GM13976 (cell line): ENCODE results near the gene ZNRF2.

Experiments
- DNase-seq: peaks from one replicate; pipeline ENCODE4 v3.0.0; 2012; ENCODE audit warnings: low spot score
- CTCF ChIP-seq: IDR thresholded peaks from 2 replicates; pipeline ENCODE4 v1.5.1; 2012; ENCODE audit warnings: borderline replicate concordance, mild to moderate bottlenecking; ENCODE audit not compliant: insufficient read depth; ENCODE audit errors: extremely low read depth, missing control alignments, control extremely low read depth
- in situ Hi-C: fragments of 300-500 bp; cut with MboI; formaldehyde crosslinking; loops from one replicate; pipeline ENCODE4 v1.12.0; 2022; ENCODE audit warnings: low sequenced_read_pairs, mixed read lengths, inconsistent platforms; ENCODE audit not compliant: unreplicated experiment

ZNRF2 gene

GRCh38 chr7:30335763-30336487 is 51.5 kb downstream of the ZNRF2 start:
- in situ Hi-C loops, result no loop called here
- no peak for TF ChIP-seq CTCF
- no peak for DNase-seq

- in situ Hi-C loops, result no loop called here
- no peak for DNase-seq
- no peak for TF ChIP-seq CTCF
These were observed 60.1 kb downstream of the ZNRF2 start for GRCh38 chr7:30344513-30344912.

GRCh38 chr7:30347226-30348082 is 63.1 kb downstream of the ZNRF2 start:
- in situ Hi-C loops, result no loop called here
- TF ChIP-seq CTCF, result no peak

GRCh38 chr7:30348083-30348560 is 63.7 kb downstream of the ZNRF2 start:
- no peak for TF ChIP-seq CTCF
- DNase-seq, result peak; percentile 42
- in situ Hi-C loops, result no loop called here

More at GRCh38 chr7:30347226-30348082, 63.1 kb downstream of the ZNRF2 start:
- no peak for DNase-seq

- TF ChIP-seq CTCF, result no peak
- no peak for DNase-seq
- in situ Hi-C loops, result no loop called here
These were observed 64.8 kb downstream of the ZNRF2 start for GRCh38 chr7:30349170-30349569.

- TF ChIP-seq CTCF, result no peak
- no peak for DNase-seq
- in situ Hi-C loops, result no loop called here
These were observed 65.4 kb downstream of the ZNRF2 start for GRCh38 chr7:30349816-30350215.
